T-helper 9 cell (primary cell): ENCODE results near the gene SLC1A6.
"Not testable (repeated sequence)": the region's sequence is repeated elsewhere in the genome, so short reads cannot be mapped to it uniquely, and the experiment has no call there.

Experiments
- DNase-seq: peaks from one replicate; pipeline ENCODE4 v3.0.0-alpha.2; 2020
- total RNA-seq, 2 donors: gene quantifications; one replicate each; lab custom pipeline; 2026; lab: John Stamatoyannopoulos, UW

Gene SLC1A6
- total RNA-seq, result 0 reads per million in 2 donors

DNA sequence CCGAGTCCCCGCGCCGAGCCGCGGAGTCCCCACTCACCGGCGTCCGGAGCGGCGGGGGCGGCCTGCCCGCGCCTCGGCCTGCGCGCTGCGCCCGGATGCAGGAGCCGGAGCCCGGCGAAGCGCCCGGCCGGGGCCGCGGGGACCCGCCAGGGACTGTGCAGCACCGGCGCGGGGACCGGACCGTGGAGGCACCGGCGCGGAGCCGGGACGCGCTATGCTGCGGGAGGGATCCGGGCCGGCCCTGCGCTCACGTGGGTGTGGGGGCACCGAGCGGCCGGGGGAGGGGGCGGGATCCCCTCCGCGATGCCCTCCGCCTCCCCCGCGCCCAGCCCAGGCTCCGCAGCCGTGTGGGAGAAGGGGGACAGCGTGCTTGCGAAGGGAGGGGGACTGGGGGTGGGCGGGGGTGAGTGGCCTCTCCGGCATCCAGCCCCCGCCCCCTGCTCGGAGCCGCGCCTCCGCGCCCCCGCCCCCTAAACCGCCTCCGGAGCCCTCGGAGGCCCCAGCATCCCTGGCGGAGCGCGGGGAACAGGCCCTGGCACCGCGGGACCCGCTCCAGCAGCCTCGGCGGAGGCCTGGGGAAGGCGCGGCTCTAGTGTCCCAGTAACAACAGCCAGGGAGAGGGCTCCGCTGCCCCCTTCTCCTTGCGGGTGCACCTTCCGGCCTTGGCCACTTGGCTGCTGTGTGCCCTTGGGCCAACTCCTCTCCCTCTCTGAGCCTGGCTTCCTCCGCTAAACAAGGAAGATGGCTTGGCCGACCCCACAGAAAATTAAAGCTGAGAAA lies at the start of gene SLC1A6:
TSS of gene SLC1A6 (minus strand) at position 389 of the 780 bp plus-strand sequence. CDS start 6,954 bp downstream, outside the sequence.
- no peak for DNase-seq

DNA sequence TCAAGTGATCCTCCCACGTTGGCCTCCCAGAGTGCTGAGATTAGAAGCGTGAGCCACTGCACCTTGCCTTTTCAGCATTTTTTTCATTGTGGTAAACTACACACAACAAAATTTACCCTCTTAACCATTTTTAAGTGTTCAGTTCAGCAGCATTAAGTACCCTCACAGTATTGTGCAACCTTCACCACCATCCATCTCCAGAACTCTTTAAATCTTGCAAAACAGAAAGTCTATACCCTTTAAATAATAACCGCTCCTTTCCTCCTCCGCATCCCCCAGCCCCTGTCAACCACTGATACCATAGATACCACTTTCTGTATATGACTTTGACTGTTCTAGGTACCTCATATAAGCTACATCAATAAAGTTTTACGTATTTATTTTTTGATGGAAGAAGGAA lies 48.8 kb upstream of the SLC1A6 start:
- no peak for DNase-seq

DNA sequence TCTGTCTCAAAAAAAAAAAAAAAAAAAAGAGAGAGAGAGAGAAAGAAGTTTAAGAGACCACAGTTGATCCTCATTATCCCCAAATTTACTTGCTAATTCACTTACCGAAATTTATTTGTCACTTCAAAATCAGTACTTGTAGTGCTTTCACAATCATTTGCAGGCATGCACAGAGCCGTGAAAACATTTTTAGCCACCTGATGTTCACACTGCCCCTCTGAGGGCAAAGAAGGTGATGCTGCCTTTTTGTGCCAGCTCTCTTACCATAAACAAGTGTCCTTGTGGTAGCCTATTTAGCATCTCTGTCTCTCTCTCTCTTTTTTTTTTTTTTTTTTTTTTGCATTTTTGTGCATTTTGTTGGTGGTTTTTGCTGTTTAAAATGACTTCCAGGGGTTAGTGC lies 45.6 kb upstream of the SLC1A6 start:
- no peak for DNase-seq

DNA sequence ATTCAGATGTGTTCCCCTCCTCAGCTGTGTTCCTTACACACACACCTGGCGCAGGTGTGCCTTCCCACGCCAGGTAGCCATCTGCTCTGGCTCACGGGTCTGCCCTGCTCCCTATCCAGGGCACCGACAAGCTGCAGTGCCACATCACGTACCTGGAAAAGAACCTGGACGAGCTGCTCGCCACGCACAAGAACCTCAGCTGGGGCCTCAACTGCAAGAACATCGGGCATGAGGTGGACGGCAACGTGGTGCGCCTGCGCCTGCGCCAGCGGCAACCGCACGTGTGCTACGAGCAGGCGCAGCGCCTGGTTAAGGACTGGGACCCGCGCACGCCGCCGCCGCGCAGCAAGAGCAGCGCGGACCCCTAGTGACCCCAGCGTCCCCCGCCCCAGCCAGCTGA lies 43.1 kb upstream of the SLC1A6 start:
- no peak for DNase-seq

DNA sequence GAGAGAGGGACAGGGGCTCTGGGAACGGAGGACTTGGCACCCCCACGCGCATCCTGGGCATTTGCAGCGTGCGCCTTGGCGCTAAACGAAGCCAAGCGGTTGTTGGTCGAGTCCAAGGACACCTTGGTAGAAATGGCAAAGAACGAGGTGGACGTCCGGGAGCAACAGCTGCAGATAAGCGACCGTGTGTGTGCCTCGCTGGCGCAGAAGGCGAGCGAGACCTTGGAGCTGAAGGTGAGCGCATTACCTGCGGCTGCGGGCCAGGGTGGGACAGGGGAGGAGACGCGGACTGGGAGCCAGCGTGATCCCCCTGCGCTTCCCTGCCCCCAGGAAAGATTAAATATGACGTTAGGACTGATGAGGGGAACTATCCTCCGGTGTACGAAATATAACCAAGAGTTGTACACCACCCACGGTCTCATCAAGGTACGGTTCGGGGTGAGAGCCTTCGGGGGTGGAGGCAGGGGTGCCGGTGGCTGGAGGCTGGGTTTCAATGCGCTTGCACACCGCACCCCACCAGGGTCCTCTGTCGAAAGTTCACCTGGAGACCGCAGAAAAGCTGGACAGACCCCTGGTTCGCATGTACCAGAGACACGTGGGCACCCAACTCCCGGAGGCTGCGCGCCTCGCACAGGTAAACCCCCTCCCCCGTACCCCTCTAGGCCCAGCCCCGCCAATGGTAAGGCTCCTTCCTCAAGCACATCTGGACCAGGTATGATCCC lies 41.8 kb upstream of the SLC1A6 start:
- no peak for DNase-seq

DNA sequence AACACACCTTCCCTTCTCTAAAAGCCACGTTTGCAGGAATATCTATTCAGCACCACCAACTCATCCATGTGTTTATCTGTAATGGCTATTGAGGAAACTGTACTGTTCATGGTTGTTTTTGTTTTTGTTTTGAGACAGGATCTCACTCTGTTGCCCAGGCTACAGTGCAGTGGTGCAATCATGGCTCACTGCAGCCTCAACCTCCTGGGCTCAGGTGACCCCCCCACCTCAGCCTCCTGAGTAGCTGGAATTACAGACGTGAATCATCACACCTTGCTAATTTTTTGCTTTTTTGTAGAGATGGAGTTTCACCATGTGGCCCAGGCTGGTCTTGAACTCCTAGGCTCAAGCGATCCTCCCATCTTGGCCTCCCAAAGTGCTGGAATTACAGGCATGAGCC lies 39.2 kb upstream of the SLC1A6 start:
- DNase-seq, result not testable (repeated sequence)

DNA sequence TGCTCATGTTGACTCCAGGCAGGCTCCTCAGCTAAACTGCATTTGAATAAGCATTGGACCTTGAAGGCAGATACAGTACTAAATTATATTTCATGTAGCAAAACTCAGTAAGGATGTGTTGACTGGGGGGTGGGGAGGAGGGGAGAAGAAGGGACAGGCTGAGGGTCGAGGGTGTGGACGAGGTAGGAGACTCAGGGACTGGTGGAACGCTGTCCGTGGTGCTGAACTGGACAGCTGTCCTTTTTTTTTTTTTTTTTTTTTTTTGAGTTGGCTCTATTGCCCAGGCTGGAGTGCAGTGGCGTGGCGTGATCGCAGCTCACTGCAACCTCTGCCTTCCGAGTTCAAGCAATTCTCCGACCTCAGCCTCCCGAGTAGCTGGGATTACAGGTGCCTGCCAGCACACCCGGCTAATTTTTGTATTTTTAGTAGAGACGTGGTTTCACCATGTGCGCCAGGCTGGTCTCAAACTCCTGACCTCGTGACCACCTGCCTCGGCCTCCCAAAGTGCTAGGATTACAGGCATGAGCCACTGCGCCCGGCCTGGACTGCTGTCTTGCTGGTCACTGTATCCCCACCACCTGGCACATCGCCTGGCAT lies 36.4 kb upstream of the SLC1A6 start:
- no peak for DNase-seq

DNA sequence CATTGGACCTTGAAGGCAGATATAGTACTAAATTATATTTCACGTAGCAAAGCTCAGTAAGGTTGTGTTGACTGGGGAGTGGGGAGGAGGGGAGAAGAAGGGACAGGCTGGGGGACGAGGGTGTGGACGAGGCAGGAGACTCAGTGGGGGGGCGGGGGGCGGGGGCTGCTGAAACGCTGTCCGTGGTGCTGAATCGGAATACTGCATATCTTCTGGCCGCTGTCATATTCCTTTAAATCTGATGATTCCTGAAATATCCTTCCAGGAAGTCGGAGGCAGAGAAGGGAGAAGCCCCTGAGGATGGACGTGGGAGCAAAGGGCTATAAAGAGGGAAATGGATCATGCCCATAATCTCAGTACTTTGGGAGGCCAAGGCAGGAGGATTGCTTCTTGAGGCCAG lies 34.9 kb upstream of the SLC1A6 start:
- no peak for DNase-seq

DNA sequence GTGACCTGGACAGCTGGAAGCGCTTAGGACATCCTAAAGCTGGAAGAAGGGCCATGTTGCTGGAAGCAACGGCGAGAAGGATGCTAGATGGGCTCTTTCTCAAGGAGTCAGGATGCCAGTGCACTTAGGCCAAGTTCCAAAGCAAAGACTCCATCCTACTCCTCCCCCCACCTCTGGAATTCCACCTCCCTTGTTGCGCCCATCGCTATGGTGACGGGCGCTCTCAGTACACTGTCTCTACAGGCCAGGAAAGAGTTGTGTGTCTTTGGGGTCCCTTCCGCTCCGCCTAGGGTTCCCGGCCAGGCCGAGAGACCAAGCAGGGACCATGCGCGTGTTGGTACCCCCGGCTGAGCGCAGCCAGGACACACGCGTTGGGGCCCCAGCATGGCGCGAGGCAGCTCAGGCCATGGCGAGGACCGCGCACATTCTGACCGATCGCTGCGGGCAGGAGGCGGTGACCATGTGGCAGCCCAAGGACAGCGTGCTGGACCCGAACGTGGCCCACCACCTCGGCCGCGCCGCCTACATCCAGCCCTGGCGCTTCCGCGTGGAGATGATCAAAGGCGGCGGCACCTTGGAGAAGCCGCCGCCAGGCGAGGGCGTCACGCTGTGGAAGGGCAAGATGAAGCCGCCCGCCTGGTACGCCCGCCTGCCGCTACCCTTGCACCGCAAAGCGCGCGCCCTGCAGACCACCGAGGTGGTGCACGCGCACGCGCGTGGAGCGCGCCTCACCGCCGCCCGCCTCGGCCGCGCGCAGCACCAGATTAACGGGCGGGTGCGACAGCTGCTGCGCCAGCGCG lies 31.0 kb upstream of the SLC1A6 start:
- no peak for DNase-seq

DNA sequence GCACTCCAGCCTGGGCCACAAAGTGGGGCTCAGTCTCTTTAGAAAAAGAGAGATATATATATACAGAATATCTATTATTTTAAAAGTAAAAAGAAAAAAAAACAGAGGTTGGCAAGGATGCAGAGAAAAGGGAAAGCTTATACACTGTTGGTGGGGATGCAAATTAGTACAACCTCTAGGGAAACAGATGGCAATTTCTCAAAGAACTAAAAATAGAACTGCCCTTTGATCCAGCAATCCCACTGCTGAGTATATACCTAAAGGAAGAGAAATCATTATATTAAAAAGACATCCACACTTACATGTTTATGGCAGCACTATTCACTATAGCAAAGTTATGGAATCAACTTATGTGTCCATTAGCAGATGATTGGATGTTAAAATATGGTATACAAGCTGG lies 28.6 kb upstream of the SLC1A6 start:
- DNase-seq, result no peak

DNA sequence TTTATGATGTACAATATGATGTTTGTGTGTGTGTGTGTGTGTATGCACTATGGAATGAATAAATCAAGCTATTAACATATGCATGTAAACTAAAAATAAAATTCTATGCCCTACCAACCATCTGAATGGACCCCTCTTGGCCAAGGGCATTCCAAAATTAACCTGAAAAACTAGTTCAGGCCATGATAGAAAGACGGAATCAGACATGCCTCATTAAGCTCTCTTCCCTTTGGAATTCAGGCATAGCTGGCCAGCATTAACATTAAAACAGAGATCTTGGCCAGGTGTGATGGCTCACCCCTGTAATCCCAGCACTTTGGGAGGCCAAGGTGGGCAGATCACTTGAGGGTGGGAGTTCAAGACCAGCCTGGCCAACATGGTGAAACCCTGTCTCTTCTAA lies 18.3 kb upstream of the SLC1A6 start:
- no peak for DNase-seq

DNA sequence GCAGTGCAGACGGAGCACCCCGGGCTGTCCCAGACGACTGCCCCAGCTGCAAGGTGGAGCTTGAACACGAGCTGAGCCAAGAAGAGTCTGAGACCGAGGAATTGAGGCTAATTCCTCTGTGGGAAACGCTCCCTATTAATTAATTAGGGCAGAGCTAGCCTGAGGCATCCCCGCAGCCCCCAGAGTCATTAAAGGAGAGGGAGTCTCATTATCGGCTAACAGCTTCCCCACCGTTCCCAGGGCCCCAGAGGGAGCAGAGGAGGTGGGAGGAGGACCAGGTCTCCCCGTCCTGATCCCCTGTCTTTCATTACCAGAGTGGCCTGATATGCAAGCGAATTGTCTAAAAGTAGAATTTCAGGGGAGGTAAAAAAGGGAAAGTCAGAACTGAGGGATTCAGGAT lies 13.1 kb upstream of the SLC1A6 start:
- no peak for DNase-seq

DNA sequence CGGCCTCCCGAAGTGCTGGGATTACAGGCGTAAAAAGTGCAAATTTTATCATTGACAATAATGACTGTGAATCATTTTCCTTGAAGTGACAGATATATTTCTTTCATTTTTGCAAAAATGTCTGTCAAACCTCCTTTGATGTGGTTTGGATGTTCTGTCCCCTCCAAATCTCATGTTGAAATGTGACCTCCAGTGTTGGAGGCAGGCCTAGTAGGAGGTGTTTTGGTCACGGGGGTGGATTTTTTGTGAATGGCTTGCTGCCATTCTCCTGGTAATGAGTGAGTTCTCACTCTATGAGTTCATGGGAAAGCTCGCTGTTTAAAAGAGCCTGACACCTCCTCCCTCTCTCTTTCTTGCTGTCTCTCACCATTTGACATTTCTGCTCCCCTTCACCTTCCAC lies 5.5 kb upstream of the SLC1A6 start:
- DNase-seq, result no peak

DNA sequence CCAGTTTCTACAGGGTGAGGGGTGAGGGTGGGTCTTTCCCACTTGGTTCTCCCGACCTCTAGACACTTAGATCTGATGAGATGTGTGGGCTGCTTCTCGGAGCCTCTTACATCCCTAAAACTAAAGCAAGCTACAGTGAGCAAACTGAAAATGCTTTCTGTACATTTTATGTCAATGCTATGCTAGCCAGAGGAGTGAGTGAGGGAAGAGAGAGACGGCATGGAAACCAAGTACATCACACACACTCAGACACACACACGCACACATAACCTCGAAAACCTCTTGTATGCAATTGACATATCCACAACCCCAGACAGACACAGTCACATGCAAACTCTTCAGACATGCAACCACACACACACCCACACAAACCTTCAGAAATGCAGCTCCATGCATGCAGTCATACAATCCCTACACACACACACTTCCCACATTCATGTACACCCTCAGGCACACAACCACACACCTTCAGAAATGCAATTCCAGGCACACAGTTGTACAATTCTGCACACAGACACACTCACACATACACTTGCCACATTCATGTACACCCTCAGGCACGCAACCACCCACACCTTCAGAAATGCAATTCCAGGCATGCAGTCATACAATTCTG lies 1.4 kb downstream of the SLC1A6 start:
- DNase-seq, result no peak

DNA sequence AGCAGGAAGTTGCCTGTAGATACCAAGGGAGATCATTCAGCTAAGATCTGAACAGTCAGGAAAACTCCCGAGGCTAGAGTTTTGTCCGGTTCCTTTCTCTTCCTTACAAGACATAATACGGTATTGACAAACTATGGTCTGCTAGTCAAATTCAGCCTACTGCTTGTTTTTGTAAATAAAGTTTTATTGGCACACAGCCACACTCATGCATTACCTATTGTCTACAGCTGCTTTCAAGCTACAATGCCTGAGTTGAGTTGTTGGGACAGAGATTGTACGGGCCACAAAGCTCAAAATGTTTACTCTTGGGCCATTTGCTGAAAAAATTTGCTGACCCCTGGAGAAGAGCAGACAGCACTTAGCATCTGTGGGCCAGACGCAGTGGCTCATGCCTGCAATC lies 2.5 kb downstream of the SLC1A6 start:
- no peak for DNase-seq

DNA sequence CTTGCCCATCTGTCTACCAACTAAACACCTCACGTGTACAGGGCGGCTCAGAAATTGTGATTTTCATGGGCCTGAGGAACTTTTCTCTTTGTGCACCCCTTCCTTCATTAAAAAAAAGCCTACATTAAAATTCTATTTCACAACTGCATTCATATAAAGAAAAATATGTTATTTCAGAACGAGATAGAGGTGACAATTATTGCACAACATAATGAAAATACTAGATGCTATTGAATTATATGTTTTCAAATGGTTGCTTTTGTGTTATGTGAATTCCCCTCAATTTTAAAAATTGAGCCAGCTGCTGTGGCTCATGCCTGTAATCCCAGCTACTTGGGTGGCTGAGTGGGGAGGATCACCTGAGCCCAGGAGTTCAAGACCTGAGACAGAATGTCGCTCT lies 5.2 kb downstream of the SLC1A6 start:
- no peak for DNase-seq

DNA sequence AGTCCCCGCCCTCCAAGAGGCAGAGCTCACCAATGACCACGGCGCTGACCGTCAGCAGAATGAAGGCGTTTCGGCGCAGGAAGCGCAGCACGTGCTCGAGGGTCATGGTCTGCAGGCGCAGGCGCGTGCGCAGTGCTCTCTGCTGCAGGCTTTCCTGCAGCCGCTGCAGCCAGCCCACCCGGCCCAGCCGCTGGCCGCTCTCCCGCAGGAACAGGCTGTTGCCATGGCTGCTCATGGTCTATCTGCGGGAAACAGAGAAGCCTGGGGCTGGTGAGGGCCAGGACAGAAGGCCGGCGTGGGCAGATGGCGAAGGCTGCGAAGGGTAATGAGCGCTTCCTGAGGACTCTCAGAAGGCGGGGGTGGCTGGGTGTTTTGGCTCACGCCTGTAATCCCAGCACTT lies 7.0 kb downstream of the SLC1A6 start:
- no peak for DNase-seq

DNA sequence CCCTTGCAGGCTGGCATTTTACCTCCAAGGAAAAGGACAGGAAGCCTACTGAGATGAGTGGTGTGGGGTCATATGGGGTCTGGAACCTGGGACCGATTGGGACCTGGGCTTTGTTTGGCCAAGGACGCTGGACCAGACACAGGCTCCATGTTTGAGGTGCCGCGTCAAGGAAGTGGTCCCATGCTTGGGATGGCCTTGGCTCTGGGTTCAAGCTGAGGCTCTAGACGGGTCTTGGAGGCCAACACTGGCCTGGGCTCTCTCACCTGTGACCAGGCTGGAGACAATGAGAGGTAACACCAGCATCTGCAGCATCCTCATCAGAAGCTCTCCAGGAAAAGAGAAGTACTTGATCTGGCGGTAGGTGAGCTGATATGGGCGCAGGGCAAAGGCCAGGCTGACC lies 8.2 kb downstream of the SLC1A6 start:
- DNase-seq, result no peak

DNA sequence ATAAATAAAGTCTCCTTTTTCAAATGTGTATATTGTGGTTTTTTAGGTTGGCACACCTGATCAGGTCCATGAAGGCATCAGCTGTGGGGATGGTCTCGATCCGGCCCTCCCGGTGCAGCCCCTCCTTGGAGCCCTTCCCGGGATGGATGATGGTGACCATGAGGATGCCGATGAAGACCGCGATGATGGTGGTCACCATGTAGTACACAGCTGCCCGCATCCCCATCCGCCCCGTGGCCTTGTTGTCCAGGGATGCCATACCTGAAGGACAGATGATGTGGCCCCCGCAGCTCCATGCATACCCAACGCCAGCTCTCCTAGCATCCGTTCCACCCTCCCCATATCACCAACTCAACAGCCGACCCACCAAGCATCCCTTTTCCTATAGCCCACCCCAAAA lies 11.4 kb downstream of the SLC1A6 start:
- no peak for DNase-seq

DNA sequence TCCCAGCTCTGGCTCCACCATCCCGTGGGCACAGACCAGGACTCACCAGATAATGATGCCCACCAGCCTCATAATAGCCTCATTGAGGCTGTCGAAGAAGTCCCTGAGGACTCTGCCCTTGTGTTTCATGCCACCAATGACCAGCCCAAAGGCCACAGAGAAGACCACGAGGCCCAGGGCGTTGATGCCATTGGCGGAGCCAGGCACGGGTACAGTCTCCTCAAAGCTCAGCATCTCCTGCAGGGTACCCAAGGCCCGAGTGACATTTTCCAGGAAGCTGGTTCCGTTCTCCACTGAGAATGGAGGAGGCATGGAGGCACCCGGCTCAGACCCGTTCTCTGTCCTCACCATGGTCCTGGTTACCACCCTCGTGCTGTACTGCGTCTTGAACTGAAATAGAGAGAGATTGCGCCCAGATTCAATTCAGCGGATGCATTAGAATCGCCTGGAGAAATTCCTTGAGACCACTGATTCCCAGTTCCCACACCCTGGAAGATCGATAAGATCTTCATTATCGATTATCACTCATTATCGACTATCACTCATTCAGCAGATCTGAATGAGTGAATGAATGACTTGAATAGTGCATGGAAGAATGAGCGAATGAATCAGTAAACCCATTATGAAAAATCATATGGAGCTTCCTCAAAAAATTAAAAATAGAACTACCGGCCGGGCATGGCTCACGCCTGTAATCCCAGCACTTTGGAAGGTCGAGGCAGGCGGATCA lies 17.5 kb downstream of the SLC1A6 start:
- DNase-seq, result no peak

DNA sequence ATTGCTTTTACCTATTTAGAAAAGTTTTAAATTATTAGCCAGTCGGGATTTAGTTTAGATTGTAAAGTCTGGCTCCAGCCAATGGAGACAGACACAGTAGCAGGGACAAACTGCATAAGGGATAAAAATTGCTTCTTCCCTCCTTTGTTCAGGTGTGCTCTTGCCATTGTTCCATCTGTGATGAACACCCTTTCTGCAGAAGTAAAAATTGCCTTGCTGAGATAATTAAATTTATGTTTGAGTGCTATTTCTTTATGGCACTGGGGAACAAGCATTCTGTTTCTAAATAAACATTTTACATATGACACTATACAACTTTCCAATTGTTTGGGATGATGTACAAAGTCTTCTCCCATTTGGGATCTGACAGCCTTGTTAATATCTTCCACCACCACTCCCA lies 20.4 kb downstream of the SLC1A6 start:
- DNase-seq, result no peak

DNA sequence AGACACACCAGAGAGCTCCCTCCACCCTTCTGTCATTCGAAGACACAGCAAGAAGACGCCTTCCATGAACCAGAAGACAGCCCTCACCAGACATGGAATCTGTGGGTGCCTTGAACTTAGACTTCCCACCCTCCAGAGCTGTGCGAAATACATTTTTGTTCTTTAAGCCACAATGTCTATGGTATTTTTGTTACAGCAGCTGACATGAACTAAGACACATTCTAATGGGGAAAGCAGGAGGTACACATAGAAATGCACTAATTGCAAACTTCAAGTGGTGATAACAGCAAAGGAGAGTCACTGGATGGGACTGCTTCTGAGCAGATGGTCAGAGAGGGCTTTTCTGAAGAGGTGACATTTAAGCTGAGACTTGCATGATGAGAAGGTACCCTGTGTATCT lies 22.2 kb downstream of the SLC1A6 start:
- DNase-seq, result no peak
